Astrocyte (in vitro differentiated cells and primary cell): ENCODE measurements around the gene TNFRSF8. TPM values are rescaled to one million over a fixed set of nuclear protein-coding genes. Genes with fewer than 3 reads are reported as not detected.

ENCODE experiments used
- DNase-seq: peaks from one replicate; pipeline ENCODE4 v3.0.0-alpha.2; 2010; ENCODE audit warnings: low read depth
- FAIRE-seq: peaks from 2 replicates; lab custom pipeline; 2011; peaks lifted over from hg19 to GRCh38; lab: Jason Lieb, UNC
- H2AFZ ChIP-seq: 2 replicates; pipeline ENCODE4 v1.6.0; 2012; ENCODE audit warnings: low read depth, low read length, inconsistent platforms
- H3K27ac ChIP-seq: 2 replicates; pipeline ENCODE4 v1.5.1; 2011; ENCODE audit warnings: low read depth, low read length, inconsistent platforms
- H3K27me3 ChIP-seq: 2 replicates; pipeline ENCODE4 v1.6.0; 2011; ENCODE audit warnings: low read length, inconsistent platforms; ENCODE audit not compliant: insufficient read depth
- H3K36me3 ChIP-seq: 2 replicates; pipeline ENCODE4 v1.5.1; 2011; ENCODE audit warnings: low read length, inconsistent platforms; ENCODE audit not compliant: insufficient read depth
- H3K4me1 ChIP-seq: 2 replicates; pipeline ENCODE4 v1.5.1; 2011; ENCODE audit warnings: low read length, inconsistent platforms; ENCODE audit not compliant: insufficient read depth
- H3K4me2 ChIP-seq: 2 replicates; pipeline ENCODE4 v1.6.0; 2012; ENCODE audit warnings: low read length, inconsistent platforms
- H3K4me3 ChIP-seq: 2 replicates; pipeline ENCODE4 v1.5.1; 2011; ENCODE audit warnings: low read depth, mild to moderate bottlenecking, low read length, inconsistent platforms; ENCODE audit not compliant: insufficient read depth
- H3K79me2 ChIP-seq: 2 replicates; pipeline ENCODE4 v1.6.0; 2012; ENCODE audit warnings: mild to moderate bottlenecking, low read length, inconsistent platforms; ENCODE audit not compliant: insufficient read depth
- H3K9ac ChIP-seq: 2 replicates; pipeline ENCODE4 v1.6.0; 2012; ENCODE audit warnings: mild to moderate bottlenecking, low read length, inconsistent platforms
- H3K9me3 ChIP-seq: 2 replicates; pipeline ENCODE4 v1.5.1; 2012; ENCODE audit warnings: low read depth, mild to moderate bottlenecking, low read length, inconsistent platforms; ENCODE audit not compliant: insufficient read depth
- H4K20me1 ChIP-seq: 2 replicates; pipeline ENCODE4 v1.6.0; 2012; ENCODE audit warnings: low read length, inconsistent platforms; ENCODE audit not compliant: insufficient read depth
- H3K27ac Mint-ChIP-seq: one replicate; pipeline ENCODE4 v1.8.0; 2021; ENCODE audit warnings: mild to moderate bottlenecking, mixed read lengths; ENCODE audit not compliant: unreplicated experiment
- H3K27me3 Mint-ChIP-seq: one replicate; pipeline ENCODE4 v1.8.0; 2021; ENCODE audit warnings: low read depth, mixed read lengths; ENCODE audit not compliant: unreplicated experiment
- H3K36me3 Mint-ChIP-seq: one replicate; pipeline ENCODE4 v1.8.0; 2021; ENCODE audit warnings: low read depth, mixed read lengths; ENCODE audit not compliant: unreplicated experiment
- H3K4me1 Mint-ChIP-seq: one replicate; pipeline ENCODE4 v1.8.0; 2021; ENCODE audit warnings: low read depth, mixed read lengths; ENCODE audit not compliant: unreplicated experiment
- H3K4me3 Mint-ChIP-seq: one replicate; pipeline ENCODE4 v1.8.0; 2021; ENCODE audit warnings: mild to moderate bottlenecking, moderate library complexity, mixed read lengths; ENCODE audit not compliant: unreplicated experiment
- H3K9me3 Mint-ChIP-seq: one replicate; pipeline ENCODE4 v1.8.0; 2021; ENCODE audit warnings: mild to moderate bottlenecking, mixed read lengths; ENCODE audit not compliant: unreplicated experiment
- CTCF ChIP-seq: IDR thresholded peaks from 2 replicates; pipeline ENCODE4 v1.5.1; 2011; ENCODE audit warnings: low read depth, mild to moderate bottlenecking, inconsistent platforms, low read length, moderate library complexity; ENCODE audit not compliant: insufficient read depth
- EZH2 ChIP-seq: IDR thresholded peaks from 2 replicates; pipeline ENCODE4 v1.6.1; 2012; ENCODE audit warnings: mild to moderate bottlenecking, low read length, inconsistent platforms; ENCODE audit not compliant: insufficient read depth
- total RNA-seq: library from RNA; stranded (reverse); gene quantifications from 2 replicates; pipeline ENCODE4 v1.2.1, GENCODE V29; 2021

Gene TNFRSF8
- total RNA-seq, 1 donor from 2014 or later: 0.16 TPM

GRCh38 chr1:12184008-12184681 is 121.0 kb downstream of the TNFRSF8 start:
- Histone ChIP-seq H2AFZ (peak overlapping the region; percentile 85), H3K79me2 (no peaks in the 10 kb centered on the region), H3K9me3 (no peaks in the 10 kb centered on the region), H3K4me2 (peak overlapping the region; percentile 62), H3K27me3 (peaks cover 6% of the 10 kb centered on the region), H3K4me3 (no peak overlapping the region), H3K4me1 (peaks cover 17% of the 10 kb centered on the region), H3K27ac (peak overlapping the region; percentile 42), H3K9ac (peak overlapping the region; percentile 69), H3K36me3 (no peaks in the 10 kb centered on the region), H4K20me1 (no peaks in the 10 kb centered on the region)
- Mint-ChIP-seq H3K9me3 (no peaks in the 10 kb centered on the region), H3K4me3 (no peak overlapping the region), H3K4me1 (peaks cover 10% of the 10 kb centered on the region), H3K27ac (peak overlapping the region; percentile 34), H3K36me3 (no peaks in the 10 kb centered on the region), H3K27me3 (peaks cover 35% of the 10 kb centered on the region)
- no peak for TF ChIP-seq EZH2
- TF ChIP-seq CTCF: no peak
- DNase-seq (peak; percentile 50), FAIRE-seq (no peak)

DNA sequence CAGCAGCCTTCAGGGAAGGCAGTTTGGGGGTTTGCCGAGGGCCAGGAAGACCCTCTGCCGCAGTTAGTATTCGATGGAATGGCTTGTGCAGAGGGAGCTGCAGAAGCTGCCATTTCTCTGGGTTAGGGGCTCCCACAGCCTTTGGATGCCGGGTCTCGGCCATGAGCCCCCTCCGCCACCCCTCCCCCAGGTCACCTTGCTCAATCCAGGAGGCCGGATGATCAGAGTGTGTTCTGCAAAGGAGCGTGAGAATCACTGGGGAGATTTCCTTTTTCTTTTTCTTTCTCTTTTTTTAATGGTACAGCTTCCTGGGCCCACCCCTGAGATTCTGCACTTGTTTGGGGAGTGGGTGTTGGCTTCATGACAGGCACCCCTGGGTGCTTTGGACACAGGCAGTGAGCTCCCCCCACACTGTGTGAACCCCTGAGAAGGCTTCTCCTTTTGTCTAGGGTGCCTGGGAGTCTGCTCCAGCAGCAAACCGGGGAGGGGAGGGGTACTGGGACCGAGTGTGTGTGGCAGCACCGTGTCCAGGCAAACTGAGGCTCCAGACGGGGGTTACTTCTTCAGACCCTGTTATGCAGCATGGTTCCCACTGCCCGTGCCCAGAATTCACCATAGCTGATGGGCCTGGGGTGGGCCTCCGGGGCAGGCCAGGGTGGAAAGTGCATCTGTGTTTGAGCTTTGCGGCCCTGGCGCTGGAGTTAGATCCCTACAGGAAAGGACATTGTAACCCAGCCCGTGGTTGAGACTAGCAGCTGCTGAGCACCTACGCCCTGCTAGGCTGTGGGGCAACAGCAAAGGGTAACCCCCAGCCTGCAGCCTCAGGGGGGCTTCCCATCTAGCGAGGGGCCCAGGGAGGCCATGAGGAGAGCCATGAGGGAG is 122.2 kb downstream of the TNFRSF8 start:
- H3K27ac Mint-ChIP-seq: peak overlapping the region; percentile 75
- H3K36me3 Mint-ChIP-seq: no peaks in the 10 kb centered on the region
- Histone ChIP-seq H3K4me1 (peaks cover 13% of the 10 kb centered on the region), H3K9ac (peak overlapping the region; percentile 69), H3K79me2 (no peaks in the 10 kb centered on the region), H3K27me3 (peaks cover 6% of the 10 kb centered on the region), H3K36me3 (no peaks in the 10 kb centered on the region), H4K20me1 (no peaks in the 10 kb centered on the region), H2AFZ (peak overlapping the region; percentile 85), H3K9me3 (no peaks in the 10 kb centered on the region), H3K4me3 (no peak overlapping the region), H3K4me2 (peak overlapping the region; percentile 62), H3K27ac (no peak overlapping the region)
- H3K27me3 Mint-ChIP-seq: peaks cover 39% of the 10 kb centered on the region
- H3K9me3 Mint-ChIP-seq: no peaks in the 10 kb centered on the region
- no peak overlapping the region for H3K4me3 Mint-ChIP-seq
- FAIRE-seq (no peak), DNase-seq (no peak)
- peaks cover 10% of the 10 kb centered on the region for H3K4me1 Mint-ChIP-seq
- no peak for TF ChIP-seq EZH2
- TF ChIP-seq CTCF: no peak
